Measurements from ENCODE around the gene COL16A1. TPM values are rescaled to one million over a fixed set of nuclear protein-coding genes. Genes with fewer than 3 reads are reported as not detected.

The COL16A1 gene
- total RNA-seq, 4 donors from 2014 or later, result 76.5 to 292 (median 177) TPM

GRCh38 chr1:31623365-31623764, 80.5 kb downstream of the COL16A1 start:
- no peak for DNase-seq
- Histone ChIP-seq H3K36me3 (no peaks in the 10 kb centered on the region), H3K4me1 (peaks cover 0 to 12% of the 10 kb centered on the region in 2 donors), H3K27me3 (no peaks in the 10 kb centered on the region), H3K4me3 (no peak overlapping the region), H3K9me3 (no peaks in the 10 kb centered on the region), H3K27ac (no peak overlapping the region)
- intact Hi-C loops (cut with DNase I; ENCODE audit: low total_unique reads), result no loop called here
- TF ChIP-seq POLR2A (IDR thresholded peaks at IDR 0.05) (no peak), CTCF (IDR thresholded peaks at IDR 0.05) (no peak)

DNA sequence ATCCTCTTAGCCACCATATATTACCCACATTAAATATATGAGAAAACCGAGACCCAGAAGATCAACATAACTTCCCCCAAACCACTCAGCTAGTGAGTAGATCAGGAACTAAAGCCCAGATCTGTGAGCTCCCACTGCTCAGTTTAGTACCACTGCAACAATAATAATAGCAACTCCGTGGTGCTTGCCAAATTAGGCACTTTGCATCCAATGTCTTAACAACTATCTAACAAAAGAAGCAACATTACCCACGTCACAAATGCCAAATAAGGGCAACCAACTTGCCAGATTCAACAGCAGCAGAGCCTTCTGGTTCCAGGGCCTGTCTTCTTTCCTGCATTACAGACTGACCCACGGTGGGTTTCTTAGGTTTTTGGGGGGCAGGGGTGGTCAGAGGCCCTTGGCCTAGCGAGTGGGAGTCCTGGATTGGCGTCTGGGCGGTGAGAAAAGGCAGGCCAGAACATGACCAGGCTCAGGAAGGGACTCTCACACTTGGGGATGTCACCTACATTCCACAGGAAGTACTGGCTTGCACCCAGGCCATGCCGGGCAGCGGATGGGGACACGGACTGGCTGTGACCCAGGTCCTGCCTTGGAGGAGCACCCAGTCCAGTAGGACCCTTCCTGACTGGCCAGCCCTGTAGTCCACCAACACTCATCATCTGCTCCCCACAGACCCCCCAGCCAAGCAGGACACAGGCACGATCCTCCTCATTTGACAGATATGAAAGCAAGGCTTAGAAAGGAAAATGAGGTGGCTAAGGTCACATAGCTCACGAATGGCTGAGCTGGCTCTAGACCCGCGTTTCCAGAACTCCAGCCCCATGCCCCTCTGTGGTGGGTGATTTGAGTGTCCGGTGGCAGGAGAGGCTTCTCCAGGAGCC, 81.7 kb downstream of the COL16A1 start:
- H3K9me3 ChIP-seq, result no peaks in the 10 kb centered on the region
- H3K4me3 ChIP-seq, result no peak overlapping the region
- DNase-seq, result no peak
- H3K36me3 ChIP-seq, result no peaks in the 10 kb centered on the region
- H3K27me3 ChIP-seq, result no peaks in the 10 kb centered on the region
- no peak overlapping the region for H3K27ac ChIP-seq
- peaks cover 0 to under 1% of the 10 kb centered on the region in 2 donors for H3K4me1 ChIP-seq
- TF ChIP-seq CTCF (IDR thresholded peaks at IDR 0.05) (no peak), POLR2A (IDR thresholded peaks at IDR 0.05) (no peak)
- intact Hi-C loops (cut with DNase I; ENCODE audit: low total_unique reads), result no loop called here

DNA sequence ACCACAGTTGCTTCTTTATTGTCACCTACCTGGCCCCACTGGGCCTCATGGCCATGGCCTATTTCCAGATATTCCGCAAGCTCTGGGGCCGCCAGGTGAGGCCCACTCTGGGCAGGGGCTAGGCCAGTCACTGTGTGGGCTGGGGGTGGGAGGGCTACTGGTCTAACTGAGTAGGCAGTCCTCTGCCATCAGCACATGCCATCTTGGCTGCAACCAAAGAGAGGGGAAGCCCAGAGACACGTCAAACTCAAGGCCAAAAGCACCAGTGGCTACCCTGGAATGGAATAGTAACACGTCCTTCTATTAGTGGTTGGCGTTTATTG, 82.4 kb downstream of the COL16A1 start:
- Histone ChIP-seq H3K27ac (no peak overlapping the region), H3K4me3 (no peak overlapping the region), H3K4me1 (no peaks in the 10 kb centered on the region), H3K27me3 (no peaks in the 10 kb centered on the region), H3K9me3 (no peaks in the 10 kb centered on the region), H3K36me3 (no peaks in the 10 kb centered on the region)
- intact Hi-C loops (cut with DNase I; ENCODE audit: low total_unique reads), result no loop called here
- TF ChIP-seq POLR2A (IDR thresholded peaks at IDR 0.05), result no peak
- TF ChIP-seq CTCF (IDR thresholded peaks at IDR 0.05), result no peak
- DNase-seq, result no peak

GRCh38 chr1:31620631-31621497, 83.0 kb downstream of the COL16A1 start:
- Histone ChIP-seq H3K27me3 (no peaks in the 10 kb centered on the region), H3K36me3 (no peaks in the 10 kb centered on the region), H3K4me1 (no peaks in the 10 kb centered on the region), H3K9me3 (no peaks in the 10 kb centered on the region), H3K27ac (no peak overlapping the region), H3K4me3 (no peak overlapping the region)
- DNase-seq, result no peak
- TF ChIP-seq POLR2A (IDR thresholded peaks at IDR 0.05), result no peak
- TF ChIP-seq CTCF (IDR thresholded peaks at IDR 0.05), result no peak
- intact Hi-C loops (cut with DNase I; ENCODE audit: low total_unique reads), result no loop called here

Data from uterus (tissue), 4 donors.